GM12873 (cell line): ENCODE measurements around the gene NOVA2.

Experiments used
- CTCF ChIP-seq: IDR thresholded peaks from 2 replicates; pipeline ENCODE4 v1.5.1; 2012; ENCODE audit warnings: low read depth, mild to moderate bottlenecking, moderate library complexity, low read length, control low read depth; ENCODE audit not compliant: insufficient read depth; ENCODE audit errors: missing control alignments

NOVA2 gene

GRCh38 chr19:45901432-45901911 lies 72.2 kb downstream of the NOVA2 start:
- TF ChIP-seq CTCF = no peak

- no peak for TF ChIP-seq CTCF
Observed at GRCh38 chr19:45900738-45901431, 72.8 kb downstream of the NOVA2 start.

- no peak for TF ChIP-seq CTCF
Observed at GRCh38 chr19:45899919-45900589, 73.6 kb downstream of the NOVA2 start.

- TF ChIP-seq CTCF = no peak
Observed at GRCh38 chr19:45899253-45899652, 74.4 kb downstream of the NOVA2 start.

- TF ChIP-seq CTCF = no peak
Observed at GRCh38 chr19:45897261-45897812, 76.3 kb downstream of the NOVA2 start.

GRCh38 chr19:45895519-45895972 lies 78.1 kb downstream of the NOVA2 start:
- no peak for TF ChIP-seq CTCF

GRCh38 chr19:45890877-45891276 lies 82.8 kb downstream of the NOVA2 start:
- TF ChIP-seq CTCF = no peak
